Gastrocnemius medialis (tissue), 4 donors: ENCODE measurements around the gene SLC9A5. TPM values are rescaled to one million over a fixed set of nuclear protein-coding genes. Genes with fewer than 3 reads are reported as not detected.

Experiments used
- ATAC-seq, 2 donors: fragments of 150-250 bp; one replicate each; pipeline ENCODE4 v1.9.1; 2016
- DNase-seq, 2 donors: peaks; one replicate each; pipeline ENCODE4 v3.0.0-alpha.2; 2019
- H3K27ac ChIP-seq, 4 donors: fragments of 200-600 bp; sonication (generic); 1 replicate in 1 of 4; 2 replicates in 3 of 4; pipeline ENCODE4 v1.5.1; 2016 to 2018; ENCODE audit warnings: mild to moderate bottlenecking in 2 of 4, moderate library complexity in 1 of 4
- H3K27me3 ChIP-seq, 3 donors: fragments of 200-600 bp; sonication (generic) in 2 of 3; 1 replicate in 1 of 3; 2 replicates in 2 of 3; pipeline versions ENCODE4 v1.5.1 to v1.6.0; 2016 to 2019; ENCODE audit warnings: mild to moderate bottlenecking in 1 of 3, moderate library complexity in 1 of 3
- H3K36me3 ChIP-seq, 2 donors: fragments of 200-600 bp; sonication (generic) in 1 of 2; one replicate each; pipeline ENCODE4 v1.5.1; 2017 to 2018
- H3K4me1 ChIP-seq, 2 donors: fragments of 200-600 bp; sonication (generic) in 1 of 2; one replicate each; pipeline ENCODE4 v1.5.1; 2016 to 2017; ENCODE audit warnings: mild to moderate bottlenecking in 2 of 2
- H3K4me3 ChIP-seq, 4 donors: fragments of 200-600 bp; sonication (generic) in 3 of 4; 1 replicate in 1 of 4; 2 replicates in 3 of 4; pipeline ENCODE4 v1.5.1; 2016 to 2019; ENCODE audit warnings: mild to moderate bottlenecking in 2 of 4
- H3K9me3 ChIP-seq, 3 donors: fragments of 200-600 bp; sonication (generic) in 2 of 3; 1 replicate in 1 of 3; 2 replicates in 2 of 3; pipeline ENCODE4 v1.5.1; 2016 to 2019
- CTCF ChIP-seq, 5 experiments: fragments of 450-650 bp in 3 of 5; fragments of 200-600 bp in 2 of 5; sonication (generic) in 2 of 5; IDR thresholded peaks in 4 of 5; conservative IDR thresholded peaks in 1 of 5; 1 replicate in 4 of 5; 2 replicates in 1 of 5; pipeline ENCODE4 v1.5.1; 2016 to 2019; ENCODE audit warnings: antibody characterized with exemption in 5 of 5, mild to moderate bottlenecking in 3 of 5, moderate library complexity in 3 of 5
- POLR2A ChIP-seq, 2 donors: fragments of 450-650 bp; IDR thresholded peaks; one replicate each; pipeline ENCODE4 v1.6.1; 2017; ENCODE audit warnings: antibody characterized with exemption in 2 of 2, mild to moderate bottlenecking in 2 of 2, moderate library complexity in 2 of 2
- in situ Hi-C, 4 donors: fragments of 200-750 bp; cut with MboI; loops; one replicate each; pipeline versions ENCODE4 v1.15.0 to v1.8.0; 2017; ENCODE audit warnings: low sequenced_read_pairs in 4 of 4
- intact Hi-C: fragments of 100-400 bp; cut with DNase I; formaldehyde crosslinking; loops from one replicate; pipeline ENCODE4 v1.15.1; 2023; ENCODE audit warnings: low total_unique reads
- total RNA-seq, 4 donors: library from RNA; depleted of rRNA; stranded (reverse); fragments of >200 nt; gene quantifications; one replicate each; pipeline versions ENCODE4 v1.1.0 to v1.2.3, GENCODE V29; 2016

The SLC9A5 gene
- total RNA-seq, 4 donors from 2014 or later: 0.61 to 2.0 (median 1.2) TPM

- in situ Hi-C loops (loop anchor here in 1 of 4 donors (10.0 kb wide), 1 partner anchor 152 kb away; the partner anchor contains the start of gene ZDHHC1), intact Hi-C loops (loop anchor here (5.0 kb wide), 1 partner anchor 144 kb away; no protein-coding TSS in a partner anchor)
- TF ChIP-seq CTCF (IDR thresholded peaks at IDR 0.05 in 4 of 5, conservative IDR thresholded peaks at IDR 0.05 in 1 of 5) (no peak), POLR2A (IDR thresholded peaks at IDR 0.05) (no peak)
- H3K9me3 ChIP-seq: no peaks in the 10 kb centered on the region
- peaks cover 10 to 13% of the 10 kb centered on the region in 2 donors for H3K4me1 ChIP-seq
- H3K27me3 ChIP-seq: no peaks in the 10 kb centered on the region
- ATAC-seq: no peak
- H3K4me3 ChIP-seq: no peak overlapping the region
- no peak for DNase-seq
- H3K27ac ChIP-seq: no peak overlapping the region
- H3K36me3 ChIP-seq: no peaks in the 10 kb centered on the region
Observed at GRCh38 chr16:67263201-67263600, 14.4 kb downstream of the SLC9A5 start.

GRCh38 chr16:67264277-67264676, 15.5 kb downstream of the SLC9A5 start:
- no peak for ATAC-seq
- no peaks in the 10 kb centered on the region for H3K9me3 ChIP-seq
- no peaks in the 10 kb centered on the region for H3K27me3 ChIP-seq
- DNase-seq: no peak
- H3K36me3 ChIP-seq: no peaks in the 10 kb centered on the region
- intact Hi-C loops: loop anchor here (5.0 kb wide), 1 partner anchor 143 kb away; no protein-coding TSS in a partner anchor
- TF ChIP-seq CTCF (IDR thresholded peaks at IDR 0.05 in 4 of 5, conservative IDR thresholded peaks at IDR 0.05 in 1 of 5): no peak
- TF ChIP-seq POLR2A (IDR thresholded peaks at IDR 0.05): no peak
- H3K4me1 ChIP-seq: peaks cover 10 to 13% of the 10 kb centered on the region in 2 donors
- in situ Hi-C loops: loop anchor here in 1 of 4 donors (10.0 kb wide), 1 partner anchor 151 kb away; the partner anchor contains the start of gene ZDHHC1
- H3K4me3 ChIP-seq: no peak overlapping the region
- H3K27ac ChIP-seq: no peak overlapping the region

- H3K27ac ChIP-seq: no peak overlapping the region
- DNase-seq (no peak), ATAC-seq (no peak)
- H3K9me3 ChIP-seq: no peaks in the 10 kb centered on the region
- intact Hi-C loops (loop anchor here (5.0 kb wide), 1 partner anchor 142 kb away; no protein-coding TSS in a partner anchor), in situ Hi-C loops (loop anchor here in 1 of 4 donors (10.0 kb wide), 1 partner anchor 150 kb away; the partner anchor contains the start of gene ZDHHC1)
- H3K4me1 ChIP-seq: peaks cover 10 to 13% of the 10 kb centered on the region in 2 donors
- H3K27me3 ChIP-seq: no peaks in the 10 kb centered on the region
- TF ChIP-seq CTCF (IDR thresholded peaks at IDR 0.05 in 4 of 5, conservative IDR thresholded peaks at IDR 0.05 in 1 of 5): no peak
- H3K36me3 ChIP-seq: no peaks in the 10 kb centered on the region
- H3K4me3 ChIP-seq: no peak overlapping the region
Observed at GRCh38 chr16:67264866-67265265, 16.1 kb downstream of the SLC9A5 start.

GRCh38 chr16:67265834-67266233, 17.1 kb downstream of the SLC9A5 start:
- DNase-seq (no peak), ATAC-seq (no peak)
- Histone ChIP-seq H3K4me1 (peaks cover 6 to 7% of the 10 kb centered on the region in 2 donors), H3K9me3 (no peaks in the 10 kb centered on the region), H3K27me3 (no peaks in the 10 kb centered on the region), H3K4me3 (no peak overlapping the region), H3K27ac (no peak overlapping the region), H3K36me3 (no peaks in the 10 kb centered on the region)
- intact Hi-C loops: no loop called here
- in situ Hi-C loops: loop anchor here in 1 of 4 donors (10.0 kb wide), 1 partner anchor 149 kb away; the partner anchor contains the start of gene ZDHHC1
- TF ChIP-seq POLR2A (IDR thresholded peaks at IDR 0.05) (no peak), CTCF (IDR thresholded peaks at IDR 0.05 in 4 of 5, conservative IDR thresholded peaks at IDR 0.05 in 1 of 5) (no peak)
